ENCODE data around the gene EMX2. TPM values are rescaled to one million over a fixed set of nuclear protein-coding genes. Genes with fewer than 3 reads are reported as not detected.

Gene EMX2
- total RNA-seq, 1 experiment from 2014 or later = 4.7 TPM

DNA sequence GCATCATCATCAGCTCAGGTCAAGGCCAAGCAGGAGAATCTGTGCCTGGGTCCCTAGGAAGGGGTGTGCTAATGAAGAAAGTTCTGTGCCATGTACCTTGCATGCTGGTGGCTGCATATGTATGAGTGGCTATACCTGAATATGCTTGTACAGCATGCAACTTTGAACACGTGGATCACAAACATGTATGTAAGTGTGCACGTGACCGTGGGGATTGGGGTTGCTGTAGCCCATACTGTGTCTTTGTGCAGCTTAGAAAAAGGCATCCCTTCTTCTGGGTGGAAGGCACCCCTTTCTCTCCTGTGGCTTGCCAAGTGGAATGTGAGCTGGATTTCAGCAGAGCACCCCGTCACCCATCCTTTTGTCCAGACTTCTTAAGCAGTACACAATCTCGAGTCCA lies 13.8 kb downstream of the EMX2 start:
- Mint-ChIP-seq H3K4me3 (ENCODE audit: unreplicated experiment) (no peak overlapping the region), H3K27me3 (ENCODE audit: insufficient read depth, unreplicated experiment) (no peaks in the 10 kb centered on the region), H3K36me3 (ENCODE audit: insufficient read depth, unreplicated experiment) (peaks cover 5% of the 10 kb centered on the region), H3K4me1 (ENCODE audit: low read depth, unreplicated experiment) (no peaks in the 10 kb centered on the region), H3K9me3 (ENCODE audit: unreplicated experiment) (no peaks in the 10 kb centered on the region), H3K27ac (ENCODE audit: unreplicated experiment) (no peak overlapping the region)
- no TSS peak for BruUV-seq (replicated peaks)
- CTCF ChIA-PET = no interaction called here
- Histone ChIP-seq H3K36me3 (ENCODE audit: control insufficient read depth, insufficient read depth, low read length) (no peaks in the 10 kb centered on the region), H3K4me3 (ENCODE audit: low read depth, low read length) (no peak overlapping the region), H3K9me3 (no peaks in the 10 kb centered on the region), H3K4me1 (peaks cover 10% of the 10 kb centered on the region), H3K27me3 (replicated peaks; ENCODE audit: control insufficient read depth, insufficient read depth, low read length) (peaks cover 3% of the 10 kb centered on the region; the same call in 1 of the 2 replicates)
- POLR2A ChIA-PET = no interaction called here
- intact Hi-C loops (cut with micrococcal nuclease; ENCODE audit: unreplicated experiment) = no loop called here
- TF ChIP-seq, protein P1, sequence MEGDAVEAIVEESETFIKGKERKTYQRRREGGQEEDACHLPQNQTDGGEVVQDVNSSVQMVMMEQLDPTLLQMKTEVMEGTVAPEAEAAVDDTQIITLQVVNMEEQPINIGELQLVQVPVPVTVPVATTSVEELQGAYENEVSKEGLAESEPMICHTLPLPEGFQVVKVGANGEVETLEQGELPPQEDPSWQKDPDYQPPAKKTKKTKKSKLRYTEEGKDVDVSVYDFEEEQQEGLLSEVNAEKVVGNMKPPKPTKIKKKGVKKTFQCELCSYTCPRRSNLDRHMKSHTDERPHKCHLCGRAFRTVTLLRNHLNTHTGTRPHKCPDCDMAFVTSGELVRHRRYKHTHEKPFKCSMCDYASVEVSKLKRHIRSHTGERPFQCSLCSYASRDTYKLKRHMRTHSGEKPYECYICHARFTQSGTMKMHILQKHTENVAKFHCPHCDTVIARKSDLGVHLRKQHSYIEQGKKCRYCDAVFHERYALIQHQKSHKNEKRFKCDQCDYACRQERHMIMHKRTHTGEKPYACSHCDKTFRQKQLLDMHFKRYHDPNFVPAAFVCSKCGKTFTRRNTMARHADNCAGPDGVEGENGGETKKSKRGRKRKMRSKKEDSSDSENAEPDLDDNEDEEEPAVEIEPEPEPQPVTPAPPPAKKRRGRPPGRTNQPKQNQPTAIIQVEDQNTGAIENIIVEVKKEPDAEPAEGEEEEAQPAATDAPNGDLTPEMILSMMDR (IDR thresholded peaks at IDR 0.05; ENCODE audit: insufficient read depth in 1 of 2, low read depth in 1 of 2, low read length in 1 of 2, severe bottlenecking in 1 of 2, unreplicated experiment in 1 of 2) = no peak
- no peak for DNase-seq

DNA sequence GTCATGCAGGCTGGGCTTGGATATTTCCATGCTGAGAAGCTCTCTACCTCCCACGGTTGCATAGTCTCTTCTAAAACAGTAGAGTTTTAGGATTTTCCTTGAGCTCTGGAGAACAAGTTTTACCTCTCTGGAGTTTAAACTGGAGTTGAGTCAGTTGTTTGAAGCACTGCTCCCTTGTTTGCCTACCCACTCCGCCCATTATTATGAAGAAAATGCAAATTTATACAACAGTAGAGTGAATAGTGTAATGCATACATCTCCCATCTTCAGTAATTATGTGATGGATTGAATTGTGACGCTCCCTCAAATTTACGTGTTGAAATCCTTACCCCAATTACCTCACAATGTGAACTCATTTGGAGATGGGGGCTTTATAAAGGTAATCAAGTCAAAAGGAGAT lies 17.2 kb downstream of the EMX2 start:
- BruUV-seq (replicated peaks) = no TSS peak
- H3K4me1 ChIP-seq = no peaks in the 10 kb centered on the region
- peaks cover 6% of the 10 kb centered on the region for H3K4me1 Mint-ChIP-seq (ENCODE audit: low read depth, unreplicated experiment)
- no peaks in the 10 kb centered on the region for H3K9me3 Mint-ChIP-seq (ENCODE audit: unreplicated experiment)
- CTCF ChIA-PET = no interaction called here
- no peaks in the 10 kb centered on the region for H3K27me3 Mint-ChIP-seq (ENCODE audit: insufficient read depth, unreplicated experiment)
- H3K36me3 ChIP-seq (ENCODE audit: control insufficient read depth, insufficient read depth, low read length) = no peaks in the 10 kb centered on the region
- TF ChIP-seq, protein P1 (IDR thresholded peaks at IDR 0.05; ENCODE audit: insufficient read depth in 1 of 2, low read depth in 1 of 2, low read length in 1 of 2, severe bottlenecking in 1 of 2, unreplicated experiment in 1 of 2) = no peak
- no peaks in the 10 kb centered on the region for H3K27me3 ChIP-seq (replicated peaks; ENCODE audit: control insufficient read depth, insufficient read depth, low read length)
- no peak for DNase-seq
- no peak overlapping the region for H3K27ac Mint-ChIP-seq (ENCODE audit: unreplicated experiment)
- H3K36me3 Mint-ChIP-seq (ENCODE audit: insufficient read depth, unreplicated experiment) = no peaks in the 10 kb centered on the region
- intact Hi-C loops (cut with micrococcal nuclease; ENCODE audit: unreplicated experiment) = no loop called here
- no peak overlapping the region for H3K4me3 ChIP-seq (ENCODE audit: low read depth, low read length)
- H3K9me3 ChIP-seq = no peaks in the 10 kb centered on the region
- POLR2A ChIA-PET = no interaction called here
- no peak overlapping the region for H3K4me3 Mint-ChIP-seq (ENCODE audit: unreplicated experiment)

DNA sequence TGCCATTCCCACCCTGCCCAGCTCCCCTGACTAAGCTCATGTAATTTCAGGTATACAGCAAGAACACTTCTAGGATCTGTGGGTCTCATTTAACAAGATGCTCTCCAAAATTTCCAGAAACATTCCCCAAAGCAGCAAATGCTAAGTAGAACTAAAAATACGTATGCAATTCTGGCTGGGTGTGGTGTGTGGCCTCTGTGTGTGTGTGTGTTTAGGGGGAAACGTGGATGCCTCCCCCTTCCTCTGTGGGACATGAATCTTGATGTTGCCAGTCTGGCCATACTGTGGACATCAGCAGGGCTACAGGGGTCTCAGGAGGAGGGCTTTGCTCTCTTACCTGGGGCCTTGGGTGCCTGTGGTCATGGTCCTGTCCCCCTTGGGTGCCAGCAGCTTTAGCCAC lies 18.4 kb downstream of the EMX2 start:
- H3K4me3 ChIP-seq (ENCODE audit: low read depth, low read length) = no peak overlapping the region
- CTCF ChIA-PET = no interaction called here
- H3K36me3 ChIP-seq (ENCODE audit: control insufficient read depth, insufficient read depth, low read length) = no peaks in the 10 kb centered on the region
- no peak for DNase-seq
- H3K4me1 Mint-ChIP-seq (ENCODE audit: low read depth, unreplicated experiment) = peaks cover 7% of the 10 kb centered on the region
- no peaks in the 10 kb centered on the region for H3K4me1 ChIP-seq
- H3K36me3 Mint-ChIP-seq (ENCODE audit: insufficient read depth, unreplicated experiment) = no peaks in the 10 kb centered on the region
- intact Hi-C loops (cut with micrococcal nuclease; ENCODE audit: unreplicated experiment) = no loop called here
- POLR2A ChIA-PET = no interaction called here
- no peak overlapping the region for H3K27ac Mint-ChIP-seq (ENCODE audit: unreplicated experiment)
- no peaks in the 10 kb centered on the region for H3K9me3 ChIP-seq
- TF ChIP-seq, protein P1 (IDR thresholded peaks at IDR 0.05; ENCODE audit: insufficient read depth in 1 of 2, low read depth in 1 of 2, low read length in 1 of 2, severe bottlenecking in 1 of 2, unreplicated experiment in 1 of 2) = no peak
- H3K9me3 Mint-ChIP-seq (ENCODE audit: unreplicated experiment) = no peaks in the 10 kb centered on the region
- no TSS peak for BruUV-seq (replicated peaks)
- H3K27me3 Mint-ChIP-seq (ENCODE audit: insufficient read depth, unreplicated experiment) = no peaks in the 10 kb centered on the region
- H3K4me3 Mint-ChIP-seq (ENCODE audit: unreplicated experiment) = no peak overlapping the region
- no peaks in the 10 kb centered on the region for H3K27me3 ChIP-seq (replicated peaks; ENCODE audit: control insufficient read depth, insufficient read depth, low read length)
